Measurements from ENCODE around the gene CAPZA1. TPM values are rescaled to one million over a fixed set of nuclear protein-coding genes. Genes with fewer than 3 reads are reported as not detected.

Gene CAPZA1
- polyA plus RNA-seq, 1 experiment: 65.1 TPM

GRCh38 chr1:112711670-112712069, 92.0 kb downstream of the CAPZA1 start:
- CTCF ChIA-PET: interaction anchor here (5.1 kb wide), 1 partner anchor 8 kb away, joined by 25 read pairs; a partner anchor contains a TSS
- TF ChIP-seq CTCF (IDR thresholded peaks at IDR 0.05; ENCODE audit: insufficient read depth, low read depth, low read length): no peak
- no peak overlapping the region for H3K4me3 ChIP-seq (ENCODE audit: low read depth, low read length)
- no peaks in the 10 kb centered on the region for H3K36me3 ChIP-seq (ENCODE audit: control insufficient read depth, insufficient read depth, low read length)
- POLR2A ChIA-PET: no interaction called here
- DNase-seq (ENCODE audit: low read depth): no peak
- H3K27me3 ChIP-seq (ENCODE audit: control insufficient read depth, insufficient read depth, low read length): no peaks in the 10 kb centered on the region

DNA sequence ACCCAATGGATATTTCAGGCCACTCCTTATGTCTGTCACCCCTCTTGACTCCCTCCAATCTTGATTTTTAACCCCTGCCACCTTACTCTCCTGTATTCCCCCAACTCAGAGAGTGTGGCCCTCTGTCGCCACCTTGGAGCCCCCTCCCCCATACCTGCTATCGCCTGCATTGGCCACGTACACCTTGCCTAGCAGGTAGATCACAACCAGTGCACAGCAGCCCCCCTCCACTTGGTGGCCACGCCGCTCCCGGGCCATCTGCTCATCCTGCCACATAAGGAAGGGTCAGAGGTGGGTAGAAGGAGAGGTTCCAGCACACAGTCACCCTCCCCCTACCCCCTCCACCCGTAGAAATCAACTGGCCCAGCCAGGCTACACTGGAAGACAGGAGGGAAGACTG, 92.6 kb downstream of the CAPZA1 start:
- DNase-seq (ENCODE audit: low read depth): no peak
- TF ChIP-seq CTCF (IDR thresholded peaks at IDR 0.05; ENCODE audit: insufficient read depth, low read depth, low read length): no peak
- ChIA-PET CTCF (interaction anchor here (11.8 kb wide), 1 partner anchor 91 kb away, joined by 486 read pairs; no protein-coding TSS in a partner anchor), POLR2A (no interaction called here)
- Histone ChIP-seq H3K36me3 (ENCODE audit: control insufficient read depth, insufficient read depth, low read length) (no peaks in the 10 kb centered on the region), H3K27me3 (ENCODE audit: control insufficient read depth, insufficient read depth, low read length) (no peaks in the 10 kb centered on the region), H3K4me3 (ENCODE audit: low read depth, low read length) (no peak overlapping the region)

GRCh38 chr1:112712701-112713128, 93.1 kb downstream of the CAPZA1 start:
- H3K27me3 ChIP-seq (ENCODE audit: control insufficient read depth, insufficient read depth, low read length): no peaks in the 10 kb centered on the region
- H3K4me3 ChIP-seq (ENCODE audit: low read depth, low read length): no peak overlapping the region
- no peak for DNase-seq (ENCODE audit: low read depth)
- H3K36me3 ChIP-seq (ENCODE audit: control insufficient read depth, insufficient read depth, low read length): no peaks in the 10 kb centered on the region
- ChIA-PET CTCF (interaction anchor here (11.8 kb wide), 1 partner anchor 91 kb away, joined by 486 read pairs; no protein-coding TSS in a partner anchor), POLR2A (no interaction called here)
- no peak for TF ChIP-seq CTCF (IDR thresholded peaks at IDR 0.05; ENCODE audit: insufficient read depth, low read depth, low read length)

DNA sequence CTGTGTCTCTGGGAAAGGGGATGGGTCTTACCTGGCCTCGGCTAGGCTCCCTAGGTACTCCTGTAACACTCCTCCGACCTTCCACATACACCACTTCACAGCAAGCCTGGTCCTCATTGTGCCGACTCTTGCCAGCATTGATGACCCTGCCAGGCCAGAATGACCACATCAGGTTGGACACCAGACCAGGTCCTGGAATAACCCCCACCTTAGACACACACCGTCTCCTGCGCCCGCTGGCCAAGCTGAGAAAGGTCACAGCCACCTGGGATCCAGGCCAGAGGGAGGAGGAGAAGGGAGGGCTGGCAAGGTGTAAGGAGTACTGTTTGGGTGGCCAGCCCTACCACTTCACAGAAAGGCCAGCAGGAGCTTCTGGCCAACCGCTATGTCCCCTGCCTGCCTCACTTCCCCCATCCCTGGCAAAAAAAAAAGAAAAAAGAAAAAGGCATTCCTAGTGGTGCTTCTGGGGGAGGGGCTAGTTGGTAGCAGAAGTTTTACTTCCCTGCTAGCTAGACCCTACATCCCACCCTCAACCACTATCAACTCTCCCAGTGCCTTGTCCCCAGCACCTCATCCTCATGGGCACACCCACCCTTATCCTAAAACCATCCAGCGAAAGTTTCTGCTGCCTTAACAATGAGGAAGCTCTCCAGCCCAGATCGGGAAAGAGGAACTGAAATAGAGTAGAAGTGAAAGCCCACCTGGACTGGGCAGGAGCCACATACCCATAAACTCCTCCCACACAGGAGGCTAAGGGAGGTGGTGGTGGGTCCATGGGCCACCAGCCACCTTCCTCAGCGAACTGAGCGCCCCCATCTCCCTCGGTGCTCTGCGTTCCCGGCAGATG, 94.1 kb downstream of the CAPZA1 start:
- ChIA-PET POLR2A (no interaction called here), CTCF (interaction anchor here (1.0 to 11.8 kb wide), 5 partner anchors 29 to 377 kb away, joined by 3 to 486 read pairs (median 25); partner anchors contain the start of gene LRIG2)
- H3K4me3 ChIP-seq (ENCODE audit: low read depth, low read length): peak overlapping the region; percentile 61
- TF ChIP-seq CTCF (IDR thresholded peaks at IDR 0.05; ENCODE audit: insufficient read depth, low read depth, low read length): no peak
- DNase-seq (ENCODE audit: low read depth): no peak
- no peaks in the 10 kb centered on the region for H3K36me3 ChIP-seq (ENCODE audit: control insufficient read depth, insufficient read depth, low read length)
- no peaks in the 10 kb centered on the region for H3K27me3 ChIP-seq (ENCODE audit: control insufficient read depth, insufficient read depth, low read length)

All from BJ (cell line).